RPMI8226 (cell line): ENCODE measurements around the gene GP9.
A peak's percentile ranks its signal among the peaks of the same experiment; 100 is the strongest.

Source experiments
- DNase-seq: peaks from one replicate; pipeline ENCODE4 v3.0.0-alpha.2; 2015

The GP9 gene

GRCh38 chr3:129030611-129031010 is 30.0 kb upstream of the GP9 start:
- DNase-seq = no peak

GRCh38 chr3:129031476-129032215 is 28.9 kb upstream of the GP9 start:
- DNase-seq = no peak

- no peak for DNase-seq
These were observed 27.9 kb upstream of the GP9 start for GRCh38 chr3:129032716-129033115.

- DNase-seq = no peak
These were observed 27.4 kb upstream of the GP9 start for GRCh38 chr3:129033151-129033550.

GRCh38 chr3:129033633-129034321 is 26.8 kb upstream of the GP9 start:
- no peak for DNase-seq

- DNase-seq = no peak
These were observed 25.9 kb upstream of the GP9 start for GRCh38 chr3:129034642-129035041.

- no peak for DNase-seq
These were observed 25.0 kb upstream of the GP9 start for GRCh38 chr3:129035360-129036221.

GRCh38 chr3:129036222-129037092 is 24.1 kb upstream of the GP9 start:
- no peak for DNase-seq

- DNase-seq = no peak
These were observed 23.5 kb upstream of the GP9 start for GRCh38 chr3:129037093-129037419.

- no peak for DNase-seq
These were observed 22.3 kb upstream of the GP9 start for GRCh38 chr3:129038121-129038855.

GRCh38 chr3:129039271-129040038 is 21.1 kb upstream of the GP9 start:
- peak; percentile 86 for DNase-seq

GRCh38 chr3:129040039-129040336 is 20.6 kb upstream of the GP9 start:
- DNase-seq = no peak

- DNase-seq = no peak
These were observed 19.8 kb upstream of the GP9 start for GRCh38 chr3:129040579-129041300.

GRCh38 chr3:129045675-129046036 is 14.9 kb upstream of the GP9 start:
- no peak for DNase-seq

GRCh38 chr3:129046037-129046731 is 14.4 kb upstream of the GP9 start:
- DNase-seq = no peak

GRCh38 chr3:129046732-129047552 is 13.6 kb upstream of the GP9 start:
- no peak for DNase-seq

- DNase-seq = no peak
These were observed 13.1 kb upstream of the GP9 start for GRCh38 chr3:129047553-129047839.

- DNase-seq = no peak
These were observed 9.9 kb upstream of the GP9 start for GRCh38 chr3:129050556-129051295.

- DNase-seq = no peak
These were observed 8.7 kb upstream of the GP9 start for GRCh38 chr3:129051871-129052340.
